OCI-LY1 (cell line): ENCODE data around the gene TRIP12.

Experiments
- EZH2 ChIP-seq: fragments of 200-600 bp; sonication (generic), shearing (Covaris generic); IDR thresholded peaks from 2 replicates; pipeline ENCODE4 v1.8.0; 2017; ENCODE audit warnings: borderline replicate concordance, mixed run types, mild to moderate bottlenecking, antibody characterized with exemption, low read length, moderate library complexity, mixed read lengths
- TF ChIP-seq, protein P1 (sequence below): fragments of 200-600 bp; sonication (generic), shearing (Covaris generic); IDR thresholded peaks from 2 replicates; pipeline ENCODE4 v1.5.1; 2017; ENCODE audit warnings: mild to moderate bottlenecking, antibody characterized with exemption, low read length, moderate library complexity, mixed read lengths

DNA sequence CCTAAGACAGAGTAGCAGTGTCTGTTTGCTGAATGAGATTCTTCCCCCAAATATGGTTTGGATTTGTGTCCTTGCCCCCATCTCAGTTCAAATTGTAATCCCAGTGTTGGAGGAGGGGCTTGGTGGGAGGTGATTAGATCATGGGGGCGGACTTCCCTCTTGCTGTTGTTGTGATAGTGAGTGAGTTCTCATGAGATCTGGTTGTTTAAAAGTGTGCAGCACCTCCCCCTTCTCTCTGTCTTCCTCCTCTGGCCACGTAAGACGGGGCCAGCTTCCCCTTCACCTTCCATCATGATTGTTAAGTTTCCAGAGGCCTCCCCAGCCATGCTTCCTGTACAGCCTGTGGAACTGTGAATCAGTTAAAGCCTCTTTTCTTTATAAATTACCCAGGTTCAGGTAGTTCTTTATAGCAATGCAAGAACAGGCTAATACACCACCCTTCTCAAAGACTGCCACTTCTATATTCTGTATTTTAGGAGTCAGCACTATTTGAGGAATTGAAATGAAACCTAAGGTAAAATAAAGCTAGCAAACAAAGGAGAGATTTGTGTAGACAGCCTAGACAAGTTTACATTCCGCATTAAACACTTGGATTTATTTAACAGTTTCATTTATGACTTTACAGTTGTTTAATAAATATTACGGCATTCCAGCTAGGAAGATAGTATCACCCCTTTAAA is 22.1 kb upstream of the TRIP12 start:
- TF ChIP-seq, protein P1, sequence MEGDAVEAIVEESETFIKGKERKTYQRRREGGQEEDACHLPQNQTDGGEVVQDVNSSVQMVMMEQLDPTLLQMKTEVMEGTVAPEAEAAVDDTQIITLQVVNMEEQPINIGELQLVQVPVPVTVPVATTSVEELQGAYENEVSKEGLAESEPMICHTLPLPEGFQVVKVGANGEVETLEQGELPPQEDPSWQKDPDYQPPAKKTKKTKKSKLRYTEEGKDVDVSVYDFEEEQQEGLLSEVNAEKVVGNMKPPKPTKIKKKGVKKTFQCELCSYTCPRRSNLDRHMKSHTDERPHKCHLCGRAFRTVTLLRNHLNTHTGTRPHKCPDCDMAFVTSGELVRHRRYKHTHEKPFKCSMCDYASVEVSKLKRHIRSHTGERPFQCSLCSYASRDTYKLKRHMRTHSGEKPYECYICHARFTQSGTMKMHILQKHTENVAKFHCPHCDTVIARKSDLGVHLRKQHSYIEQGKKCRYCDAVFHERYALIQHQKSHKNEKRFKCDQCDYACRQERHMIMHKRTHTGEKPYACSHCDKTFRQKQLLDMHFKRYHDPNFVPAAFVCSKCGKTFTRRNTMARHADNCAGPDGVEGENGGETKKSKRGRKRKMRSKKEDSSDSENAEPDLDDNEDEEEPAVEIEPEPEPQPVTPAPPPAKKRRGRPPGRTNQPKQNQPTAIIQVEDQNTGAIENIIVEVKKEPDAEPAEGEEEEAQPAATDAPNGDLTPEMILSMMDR, result no peak
- no peak for TF ChIP-seq EZH2
